Activated T-helper 17 cell treated with anti-CD3 and anti-CD28 coated beads, Interleukin-2, amount 50 U/mL, for 72 hours (primary cell): ENCODE data around the gene NUFIP1. TPM values are rescaled to one million over a fixed set of nuclear protein-coding genes. Genes with fewer than 3 reads are reported as not detected.
A peak's percentile ranks its signal among the peaks of the same experiment; 100 is the strongest.

ENCODE experiments used
- ATAC-seq: fragments of 150-1000 bp; cut with Tn5 transposase; replicated peaks from 2 replicates; pipeline ENCODE4 v1.10.0; 2021; ENCODE audit warnings: mild to moderate bottlenecking, moderate library complexity
- H3K27ac Mint-ChIP-seq: one replicate; pipeline ENCODE4 v1.8.0; 2022; ENCODE audit warnings: mixed read lengths
- H3K27me3 Mint-ChIP-seq: one replicate; pipeline ENCODE4 v1.8.0; 2022; ENCODE audit warnings: mixed read lengths
- H3K36me3 Mint-ChIP-seq: one replicate; pipeline ENCODE4 v1.8.0; 2022; ENCODE audit warnings: low read depth, mild to moderate bottlenecking, mixed read lengths
- H3K4me1 Mint-ChIP-seq: one replicate; pipeline ENCODE4 v1.8.0; 2022; ENCODE audit warnings: mixed read lengths
- H3K4me3 Mint-ChIP-seq: one replicate; pipeline ENCODE4 v1.8.0; 2022; ENCODE audit warnings: mild to moderate bottlenecking, mixed read lengths
- H3K9me3 Mint-ChIP-seq: one replicate; pipeline ENCODE4 v1.8.0; 2022; ENCODE audit warnings: mixed read lengths
- total RNA-seq, 2 donors: library from RNA; stranded (reverse); gene quantifications; one replicate each; pipeline ENCODE4 v1.2.3, GENCODE V29; 2022

Gene NUFIP1
- total RNA-seq, 2 donors from 2014 or later, result 4.8 to 8.4 TPM

GRCh38 chr13:44976949-44977583, 12.2 kb downstream of the NUFIP1 start:
- ATAC-seq, result no peak
- Mint-ChIP-seq H3K4me1 (no peaks in the 10 kb centered on the region), H3K36me3 (peaks cover 54% of the 10 kb centered on the region), H3K27me3 (no peaks in the 10 kb centered on the region), H3K9me3 (no peaks in the 10 kb centered on the region), H3K4me3 (no peak overlapping the region), H3K27ac (peak overlapping the region; percentile 53)

GRCh38 chr13:44976196-44976595, 13.1 kb downstream of the NUFIP1 start:
- Mint-ChIP-seq H3K27me3 (no peaks in the 10 kb centered on the region), H3K4me3 (no peak overlapping the region), H3K36me3 (peaks cover 55% of the 10 kb centered on the region), H3K4me1 (no peaks in the 10 kb centered on the region), H3K27ac (no peak overlapping the region), H3K9me3 (no peaks in the 10 kb centered on the region)
- ATAC-seq, result no peak

- Mint-ChIP-seq H3K4me1 (no peaks in the 10 kb centered on the region), H3K27me3 (no peaks in the 10 kb centered on the region), H3K9me3 (no peaks in the 10 kb centered on the region), H3K36me3 (peaks cover 39% of the 10 kb centered on the region), H3K27ac (no peak overlapping the region), H3K4me3 (no peak overlapping the region)
- ATAC-seq, result no peak
These were observed 15.0 kb downstream of the NUFIP1 start for GRCh38 chr13:44974056-44974793.

GRCh38 chr13:44972956-44973581, 16.2 kb downstream of the NUFIP1 start:
- no peaks in the 10 kb centered on the region for H3K27me3 Mint-ChIP-seq
- H3K4me3 Mint-ChIP-seq, result no peak overlapping the region
- H3K4me1 Mint-ChIP-seq, result no peaks in the 10 kb centered on the region
- ATAC-seq, result no peak
- H3K36me3 Mint-ChIP-seq, result peaks cover 33% of the 10 kb centered on the region
- H3K27ac Mint-ChIP-seq, result no peak overlapping the region
- no peaks in the 10 kb centered on the region for H3K9me3 Mint-ChIP-seq

- Mint-ChIP-seq H3K27ac (no peak overlapping the region), H3K4me3 (no peak overlapping the region), H3K27me3 (no peaks in the 10 kb centered on the region), H3K36me3 (peaks cover 33% of the 10 kb centered on the region), H3K4me1 (no peaks in the 10 kb centered on the region), H3K9me3 (no peaks in the 10 kb centered on the region)
- no peak for ATAC-seq
These were observed 17.3 kb downstream of the NUFIP1 start for GRCh38 chr13:44971656-44972595.

GRCh38 chr13:44969551-44970484, 19.5 kb downstream of the NUFIP1 start:
- Mint-ChIP-seq H3K4me3 (no peak overlapping the region), H3K36me3 (peaks cover 49% of the 10 kb centered on the region), H3K27ac (no peak overlapping the region), H3K9me3 (no peaks in the 10 kb centered on the region), H3K27me3 (no peaks in the 10 kb centered on the region), H3K4me1 (no peaks in the 10 kb centered on the region)
- no peak for ATAC-seq

- H3K27ac Mint-ChIP-seq, result no peak overlapping the region
- H3K4me1 Mint-ChIP-seq, result no peaks in the 10 kb centered on the region
- no peaks in the 10 kb centered on the region for H3K27me3 Mint-ChIP-seq
- H3K4me3 Mint-ChIP-seq, result no peak overlapping the region
- peaks cover 63% of the 10 kb centered on the region for H3K36me3 Mint-ChIP-seq
- no peak for ATAC-seq
- H3K9me3 Mint-ChIP-seq, result no peaks in the 10 kb centered on the region
These were observed 20.8 kb downstream of the NUFIP1 start for GRCh38 chr13:44968434-44968815.

GRCh38 chr13:44967704-44968433, 21.4 kb downstream of the NUFIP1 start:
- H3K4me1 Mint-ChIP-seq, result no peaks in the 10 kb centered on the region
- no peak for ATAC-seq
- peaks cover 69% of the 10 kb centered on the region for H3K36me3 Mint-ChIP-seq
- H3K4me3 Mint-ChIP-seq, result no peak overlapping the region
- no peak overlapping the region for H3K27ac Mint-ChIP-seq
- no peaks in the 10 kb centered on the region for H3K9me3 Mint-ChIP-seq
- H3K27me3 Mint-ChIP-seq, result no peaks in the 10 kb centered on the region

GRCh38 chr13:44961997-44962396, 27.3 kb downstream of the NUFIP1 start:
- Mint-ChIP-seq H3K4me3 (no peak overlapping the region), H3K36me3 (peaks cover 85% of the 10 kb centered on the region), H3K27me3 (no peaks in the 10 kb centered on the region), H3K27ac (no peak overlapping the region), H3K4me1 (no peaks in the 10 kb centered on the region), H3K9me3 (peaks cover 10% of the 10 kb centered on the region)
- no peak for ATAC-seq

- H3K4me3 Mint-ChIP-seq, result no peak overlapping the region
- H3K4me1 Mint-ChIP-seq, result no peaks in the 10 kb centered on the region
- no peaks in the 10 kb centered on the region for H3K9me3 Mint-ChIP-seq
These were observed 33.9 kb downstream of the NUFIP1 start for GRCh38 chr13:44955406-44955805.

GRCh38 chr13:44954224-44954623, 35.0 kb downstream of the NUFIP1 start:
- Mint-ChIP-seq H3K4me3 (no peak overlapping the region), H3K27me3 (no peaks in the 10 kb centered on the region), H3K9me3 (no peaks in the 10 kb centered on the region), H3K27ac (no peak overlapping the region), H3K4me1 (no peaks in the 10 kb centered on the region), H3K36me3 (peaks cover 50% of the 10 kb centered on the region)
- ATAC-seq, result no peak

More at GRCh38 chr13:44955406-44955805, 33.9 kb downstream of the NUFIP1 start:
- no peak for ATAC-seq
- peaks cover 48% of the 10 kb centered on the region for H3K36me3 Mint-ChIP-seq
- no peaks in the 10 kb centered on the region for H3K27me3 Mint-ChIP-seq
- H3K27ac Mint-ChIP-seq, result no peak overlapping the region

- peaks cover 49% of the 10 kb centered on the region for H3K36me3 Mint-ChIP-seq
- no peak for ATAC-seq
- no peaks in the 10 kb centered on the region for H3K4me1 Mint-ChIP-seq
- no peak overlapping the region for H3K4me3 Mint-ChIP-seq
- H3K27ac Mint-ChIP-seq, result no peak overlapping the region
- H3K27me3 Mint-ChIP-seq, result no peaks in the 10 kb centered on the region
- H3K9me3 Mint-ChIP-seq, result no peaks in the 10 kb centered on the region
These were observed 36.6 kb downstream of the NUFIP1 start for GRCh38 chr13:44952671-44953070.

GRCh38 chr13:44951184-44951583, 38.1 kb downstream of the NUFIP1 start:
- Mint-ChIP-seq H3K27me3 (no peaks in the 10 kb centered on the region), H3K9me3 (no peaks in the 10 kb centered on the region)
- no peak for ATAC-seq

More at GRCh38 chr13:44951184-44951583, 38.1 kb downstream of the NUFIP1 start:
- H3K4me3 Mint-ChIP-seq, result no peak overlapping the region
- H3K4me1 Mint-ChIP-seq, result no peaks in the 10 kb centered on the region
- H3K36me3 Mint-ChIP-seq, result peaks cover 53% of the 10 kb centered on the region
- H3K27ac Mint-ChIP-seq, result no peak overlapping the region
